Muscle of back (tissue), 11 donors: ENCODE results near the gene MIA2. TPM values are rescaled to one million over a fixed set of nuclear protein-coding genes. Genes with fewer than 3 reads are reported as not detected.
"Not testable (repeated sequence)": the region's sequence is repeated elsewhere in the genome, so short reads cannot be mapped to it uniquely, and the experiment has no call there.

Experiments used
- DNase-seq, 3 donors: peaks; one replicate each; pipeline versions ENCODE4 v3.0.0 to v3.0.0-alpha.2; 2013
- polyA plus RNA-seq, 10 donors: library from polyadenylated mRNA; unstranded; fragments of 120-200 nt; gene quantifications; one replicate each; pipeline ENCODE4 v1.2.1, GENCODE V29; 2013; ENCODE audit not compliant: insufficient read length in 10 of 10

MIA2 gene
- polyA plus RNA-seq, 10 donors: 15.0 to 24.5 (median 16.9) TPM

DNA sequence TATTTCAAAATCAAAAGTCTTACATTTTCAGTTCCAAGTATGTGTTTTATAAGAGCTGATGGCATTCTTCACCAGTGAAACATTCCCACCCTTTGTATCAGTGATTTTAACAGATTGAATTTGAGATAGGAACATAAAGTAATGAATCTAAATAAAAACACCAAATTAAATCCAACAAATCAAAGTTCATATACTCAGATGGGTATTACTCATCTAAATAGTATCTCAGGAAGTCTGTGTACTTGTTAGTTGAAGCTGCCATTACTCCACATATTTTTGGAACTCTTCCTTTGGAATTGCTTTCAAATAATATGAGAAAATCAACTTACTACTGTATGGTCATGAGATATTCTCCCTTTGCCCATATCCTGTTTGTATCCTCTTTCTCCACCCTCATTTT lies 89.1 kb downstream of the MIA2 start:
- no peak for DNase-seq

DNA sequence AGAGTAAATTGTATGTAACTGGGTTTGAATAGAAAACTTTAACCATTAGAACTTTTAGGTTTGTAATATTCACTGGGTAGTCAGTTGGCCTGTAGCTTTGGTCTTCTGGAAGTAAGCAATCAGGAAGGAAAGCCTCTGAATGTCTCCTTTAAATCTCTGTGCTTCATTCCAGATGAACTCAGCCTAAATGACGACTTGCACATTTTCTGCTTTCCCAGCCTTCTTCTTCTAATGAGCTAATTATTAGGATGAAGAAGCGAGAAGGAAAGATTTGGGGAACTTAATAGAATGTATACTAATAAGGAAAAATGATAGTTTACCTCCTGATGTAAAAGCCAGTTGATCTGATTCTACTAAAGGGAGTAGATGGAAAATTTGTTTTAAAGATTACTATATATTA lies 90.4 kb downstream of the MIA2 start:
- no peak for DNase-seq

GRCh38 chr14:39339003-39339402 lies 105.3 kb downstream of the MIA2 start:
- DNase-seq: no peak

DNA sequence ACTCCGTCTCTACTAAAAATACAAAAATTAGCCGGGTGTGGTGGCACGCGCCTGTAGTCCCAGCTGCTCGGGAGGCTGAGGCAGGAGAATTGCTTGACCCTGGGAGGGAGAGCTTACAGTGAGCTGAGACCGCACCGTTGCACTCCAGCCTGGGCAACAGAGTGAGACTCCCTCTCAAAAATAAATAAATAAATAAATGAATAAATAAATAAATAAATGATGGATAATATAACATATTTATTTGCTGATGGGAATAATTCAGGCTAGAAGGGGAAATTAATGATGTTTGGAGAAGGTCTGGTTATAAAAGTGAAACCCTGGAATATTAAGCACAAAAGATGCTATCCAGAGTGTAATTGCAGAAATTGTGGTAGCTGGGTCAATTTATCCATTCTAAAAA lies 107.4 kb downstream of the MIA2 start:
- DNase-seq: not testable (repeated sequence)

- DNase-seq: no peak
Measured at GRCh38 chr14:39342768-39343167, 109.1 kb downstream of the MIA2 start.

DNA sequence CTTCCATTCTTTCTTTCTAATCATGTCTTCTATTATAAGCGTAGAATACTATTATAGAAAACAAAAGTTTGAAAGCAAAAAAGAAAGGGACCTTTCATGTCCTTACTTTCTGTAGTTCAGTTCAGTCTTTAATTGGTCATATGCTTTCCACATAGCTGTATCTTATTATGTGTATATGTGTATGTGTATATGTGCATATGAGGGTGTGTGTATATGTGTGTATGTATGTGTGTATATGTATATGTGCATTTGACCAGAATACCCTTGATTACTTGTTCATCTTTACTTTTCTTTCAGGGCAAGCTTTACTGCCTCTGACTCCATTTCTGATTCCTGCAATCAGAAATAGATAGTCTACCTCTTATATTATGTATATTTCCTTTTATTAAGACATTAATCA lies 109.9 kb downstream of the MIA2 start:
- DNase-seq: no peak

DNA sequence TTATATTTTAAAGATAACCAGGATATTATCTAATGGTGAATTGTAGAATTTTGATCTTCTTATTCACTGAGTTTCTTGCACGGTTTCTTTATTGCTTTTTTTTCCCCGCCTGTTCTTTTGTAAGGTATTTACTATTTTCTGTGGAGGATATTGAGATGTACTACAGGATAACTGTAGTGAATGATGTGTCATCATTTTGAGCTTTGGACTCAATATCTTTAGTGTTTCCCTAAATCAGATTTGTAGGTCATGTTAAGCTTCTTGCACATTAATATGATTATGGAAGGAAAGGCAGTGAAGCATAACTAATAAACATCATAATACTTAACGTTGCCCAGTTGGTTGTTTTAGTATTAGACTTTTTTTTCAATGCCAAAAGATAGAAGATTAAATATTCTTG lies 117.2 kb downstream of the MIA2 start:
- no peak for DNase-seq

DNA sequence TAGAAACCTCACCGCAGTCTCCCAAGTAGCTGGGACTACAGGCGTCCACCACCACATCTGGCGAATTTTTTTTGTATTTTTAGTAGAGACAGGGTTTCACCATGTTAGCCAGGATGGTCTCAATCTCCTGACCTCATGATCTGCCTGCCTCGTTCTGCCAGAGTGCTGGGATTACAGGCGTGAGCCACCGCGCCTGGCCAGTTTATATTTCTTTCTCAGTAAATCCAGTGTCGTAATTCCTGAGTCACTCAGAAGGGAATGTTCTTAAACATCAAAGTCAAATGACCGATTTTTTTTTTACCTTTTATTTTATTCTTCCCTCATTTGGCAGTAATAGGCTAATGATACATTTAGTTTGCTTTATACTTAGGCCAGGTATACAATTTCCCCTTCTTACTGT lies 118.0 kb downstream of the MIA2 start:
- no peak for DNase-seq

DNA sequence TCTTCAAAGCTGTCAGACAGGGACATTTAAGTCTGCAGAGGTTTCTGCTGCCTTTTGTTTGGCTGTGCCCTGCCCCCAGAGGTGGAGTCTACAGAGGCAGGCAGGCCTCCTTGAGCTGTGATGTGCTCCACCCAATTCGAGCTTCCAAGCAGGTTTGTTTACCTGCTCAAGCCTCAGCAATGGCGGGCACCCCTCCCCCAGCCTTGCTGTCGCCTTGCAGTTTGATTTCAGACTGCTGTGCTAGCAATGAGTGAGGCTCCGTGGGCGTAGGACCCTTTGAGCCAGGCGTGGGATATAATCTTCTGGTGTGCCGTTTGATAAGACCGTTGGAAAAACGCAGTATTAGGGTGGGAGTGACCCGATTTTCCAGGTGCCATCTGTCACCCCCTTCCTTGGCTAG lies 125.4 kb downstream of the MIA2 start:
- DNase-seq: not testable (repeated sequence)

DNA sequence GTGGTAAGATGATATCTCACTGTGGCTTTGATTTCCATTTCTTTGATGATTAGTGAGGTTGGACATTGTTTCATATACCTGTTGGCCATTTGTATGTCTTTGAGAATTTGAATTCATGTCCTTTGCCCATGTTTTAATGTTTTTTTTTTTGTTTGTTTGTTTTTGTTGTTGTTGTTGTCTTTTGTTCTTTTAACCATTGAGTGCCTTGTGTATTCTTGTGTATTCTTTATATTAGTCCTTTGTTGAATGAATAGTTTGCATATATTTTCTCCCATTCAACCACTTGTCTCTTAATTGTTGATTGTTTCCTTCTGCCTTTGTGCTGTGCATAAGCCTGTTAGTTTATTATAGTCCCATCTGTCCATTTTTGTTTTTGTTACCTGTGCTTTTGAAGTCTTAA lies 126.6 kb downstream of the MIA2 start:
- no peak for DNase-seq

DNA sequence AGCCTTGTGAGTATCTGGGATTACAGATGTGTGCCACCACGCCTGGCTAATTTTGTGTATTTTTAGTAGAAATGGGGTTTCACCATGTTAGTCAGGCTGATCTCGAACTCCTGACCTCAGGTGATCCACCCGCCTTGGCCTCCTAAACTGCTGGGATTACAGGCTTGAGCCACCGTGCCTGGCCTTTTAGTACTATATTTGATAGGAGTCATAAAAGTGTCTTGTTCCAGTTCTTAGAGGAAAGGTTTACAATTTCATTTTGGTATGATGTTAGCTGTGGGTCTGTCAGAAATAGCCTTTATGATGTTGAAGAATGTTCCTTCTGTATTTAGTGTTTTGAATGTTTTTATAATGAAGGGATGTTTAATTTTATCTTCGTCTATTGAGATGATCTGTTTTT lies 127.8 kb downstream of the MIA2 start:
- not testable (repeated sequence) for DNase-seq

DNA sequence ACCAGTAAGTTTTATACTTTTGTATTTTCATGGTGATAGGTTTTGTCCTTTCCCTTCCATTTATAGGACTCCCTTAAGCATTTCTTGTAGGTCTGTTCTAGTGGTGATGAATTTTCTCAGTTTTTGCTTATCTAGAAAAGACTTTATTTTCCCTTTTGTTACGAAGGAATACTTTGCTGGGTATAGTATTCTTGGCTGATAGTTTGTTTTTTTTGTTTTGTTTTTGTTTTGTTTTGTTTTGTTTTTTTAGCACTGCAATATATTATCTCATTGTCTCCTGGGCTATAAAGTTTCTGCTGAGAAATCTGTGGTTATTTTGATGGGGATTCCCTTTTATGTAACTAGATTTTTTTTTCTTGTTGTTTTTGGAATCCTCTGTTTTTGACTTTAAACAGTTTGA lies 130.8 kb downstream of the MIA2 start:
- DNase-seq: no peak

GRCh38 chr14:39365354-39365753 lies 131.6 kb downstream of the MIA2 start:
- no peak for DNase-seq

DNA sequence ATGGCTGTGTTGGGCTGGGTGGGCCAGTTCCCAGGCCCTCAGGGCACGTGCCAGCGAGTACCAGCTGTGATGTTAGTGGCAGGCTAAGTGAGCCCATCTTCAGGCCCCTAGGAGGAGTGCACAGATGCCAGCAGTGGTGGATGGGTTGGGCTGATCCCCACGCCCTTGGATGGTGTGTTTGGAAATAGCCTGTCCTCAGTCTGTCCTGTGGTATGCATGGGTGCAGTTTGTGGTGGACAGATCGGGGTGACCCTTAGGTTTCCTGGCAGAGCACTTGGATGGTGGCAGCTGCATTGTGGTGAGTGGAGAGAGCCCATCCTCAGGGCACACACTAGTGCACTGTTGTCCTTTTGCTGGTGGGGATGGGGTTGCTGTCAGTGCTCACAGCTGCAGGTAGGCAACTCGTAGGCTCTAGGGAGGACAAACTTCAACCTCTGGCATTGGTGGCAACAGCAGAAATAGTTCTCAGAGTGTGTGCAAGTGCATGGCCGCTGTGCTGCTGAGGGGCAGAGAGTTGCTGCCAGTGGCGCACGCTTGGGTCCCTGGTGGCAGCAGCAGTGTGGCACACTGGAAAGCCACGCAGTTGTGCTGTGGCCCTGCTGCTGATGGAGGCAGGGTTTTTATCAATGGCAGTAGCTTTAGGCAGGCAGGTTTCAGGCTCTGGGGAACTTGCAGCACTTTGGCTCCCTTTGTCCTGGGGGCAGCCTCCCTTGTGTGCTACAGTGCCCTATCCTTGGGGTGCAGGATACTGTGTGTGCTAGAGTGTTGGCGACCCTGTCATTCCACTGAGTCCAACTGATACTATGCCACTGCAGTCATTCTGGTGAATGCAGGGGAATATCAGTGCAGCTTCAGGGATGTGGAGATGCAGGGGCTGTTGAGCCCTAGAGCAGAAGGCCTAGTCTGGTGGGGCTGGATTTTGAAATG lies 133.0 kb downstream of the MIA2 start:
- DNase-seq: no peak

DNA sequence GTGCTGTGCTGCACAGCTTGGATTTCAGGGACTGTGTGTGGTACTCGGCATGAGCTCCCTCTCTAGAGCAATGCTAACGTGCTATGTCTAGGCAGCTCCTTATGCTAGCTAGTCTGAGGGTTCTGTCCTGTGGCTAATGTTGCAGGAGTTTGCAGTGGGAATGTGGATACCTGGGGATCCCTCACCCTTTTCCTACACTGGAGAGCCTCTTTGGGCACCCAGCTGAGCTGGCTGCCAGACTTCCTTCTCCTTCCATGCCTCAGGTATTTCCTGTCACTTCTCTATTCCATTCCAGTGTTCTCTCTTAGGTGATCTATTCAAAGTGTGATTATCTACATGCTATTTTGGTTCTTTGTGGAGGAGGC lies 133.7 kb downstream of the MIA2 start:
- DNase-seq: no peak

GRCh38 chr14:39368261-39368959 lies 134.7 kb downstream of the MIA2 start:
- peak; percentile 49 to 80 (median 58) for DNase-seq

GRCh38 chr14:39369029-39369428 lies 135.3 kb downstream of the MIA2 start:
- no peak for DNase-seq

DNA sequence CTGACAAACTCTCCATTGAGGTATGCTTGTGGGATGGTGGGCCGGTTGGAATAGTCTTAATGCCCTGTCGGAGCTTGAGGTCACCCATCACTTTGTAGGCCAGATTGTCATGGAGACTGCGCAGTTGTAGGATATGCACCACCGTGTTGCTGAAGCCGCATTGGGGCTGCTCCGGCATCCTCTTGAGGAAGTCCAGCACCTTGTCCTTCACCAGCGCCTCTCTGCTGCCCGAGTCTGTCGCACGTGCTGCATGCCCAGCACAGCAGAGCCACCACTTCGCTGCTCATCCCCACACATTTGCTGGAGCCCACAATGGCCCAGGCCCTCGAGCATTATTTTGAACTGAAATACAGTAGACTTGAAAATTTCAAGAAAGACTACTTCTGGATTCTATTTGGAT lies 136.7 kb downstream of the MIA2 start:
- no peak for DNase-seq

DNA sequence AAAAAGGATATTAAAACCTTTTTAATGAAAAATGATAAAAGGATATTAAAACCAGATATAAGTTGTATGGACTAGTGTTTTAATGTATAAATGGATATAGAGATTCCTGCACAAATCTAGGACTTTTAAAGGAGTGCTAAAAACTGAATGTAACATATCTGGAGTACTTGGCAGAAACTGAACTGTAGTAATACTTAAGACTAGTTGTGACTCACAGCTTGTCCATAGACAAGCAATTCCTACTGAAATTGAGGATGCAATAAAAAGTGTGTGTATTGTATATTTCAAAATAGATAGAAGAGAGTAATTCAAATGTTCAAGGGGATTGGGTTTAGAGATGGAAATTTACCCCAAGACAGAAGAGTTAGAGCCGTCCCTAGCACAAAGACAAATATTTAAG lies 138.9 kb downstream of the MIA2 start:
- DNase-seq: no peak

DNA sequence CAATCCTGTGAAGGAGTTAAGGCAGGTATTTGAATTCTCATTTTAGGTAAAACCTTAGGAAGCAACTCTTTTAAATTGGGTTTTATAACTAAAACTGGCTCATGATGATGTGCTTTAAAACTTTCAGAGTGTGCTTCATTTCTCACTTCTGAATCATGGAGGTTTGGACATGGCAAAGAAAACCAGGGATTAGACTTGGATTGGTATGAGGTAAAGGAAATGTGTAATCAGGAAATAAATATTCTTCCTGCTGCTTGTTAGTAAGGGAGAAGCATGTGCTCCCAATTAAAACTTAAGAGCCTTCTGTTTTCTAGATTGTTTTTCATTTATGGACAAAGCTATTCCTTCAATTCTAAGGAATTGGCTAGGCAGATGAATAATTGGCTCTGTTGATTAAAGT lies 141.1 kb downstream of the MIA2 start:
- peak in 1 of 3 donors; percentile 47 for DNase-seq

GRCh38 chr14:39376667-39377403 lies 143.1 kb downstream of the MIA2 start:
- DNase-seq: no peak

- no peak for DNase-seq
Measured at GRCh38 chr14:39381366-39381765, 147.7 kb downstream of the MIA2 start.

GRCh38 chr14:39382463-39382862 lies 148.7 kb downstream of the MIA2 start:
- DNase-seq: no peak
